Measurements from ENCODE around the gene WDR70.

The WDR70 gene

DNA sequence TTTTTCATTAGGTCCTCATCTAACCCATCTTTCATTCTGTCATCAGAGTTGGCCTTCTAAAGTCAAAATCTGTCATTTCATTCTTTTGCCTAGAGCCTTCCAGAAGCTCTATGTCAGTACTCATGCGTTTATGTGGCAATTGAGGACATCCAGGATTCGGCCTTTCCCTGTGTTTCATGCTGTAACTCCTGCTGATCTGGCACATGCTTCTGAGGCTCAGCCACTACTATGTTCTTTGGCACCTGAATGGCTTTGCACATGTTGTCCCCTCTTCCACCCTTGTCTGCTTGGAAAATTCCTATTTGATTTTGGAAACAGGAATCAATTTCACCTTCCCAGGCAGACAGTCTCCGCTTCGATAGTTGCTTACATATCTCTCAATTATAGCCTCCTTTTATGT is 375.9 kb downstream of the WDR70 start:
- in situ Hi-C loops (cut with HindIII; ENCODE audit: low pct_unique_long_range_greater_than_20kb, low sequenced_read_pairs): no loop called here

DNA sequence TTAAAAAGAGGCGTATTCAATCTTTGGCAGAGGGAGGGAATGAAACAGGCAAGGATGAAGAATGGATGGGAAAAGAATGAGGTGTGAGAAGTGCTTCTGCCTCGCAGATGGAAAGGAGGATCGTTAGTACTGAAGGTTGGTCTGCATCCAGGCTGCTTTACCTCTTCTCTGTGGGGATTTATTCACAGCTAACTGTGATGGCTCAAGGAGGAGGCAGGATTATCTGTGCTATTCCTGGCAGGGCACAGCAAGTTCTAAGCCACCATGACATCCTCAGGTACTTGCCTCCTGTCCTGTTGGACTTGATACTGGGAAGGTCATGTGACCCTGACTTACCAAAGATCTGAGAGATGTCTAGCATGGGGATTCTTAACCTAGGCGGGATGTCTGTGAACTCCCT is 376.5 kb downstream of the WDR70 start:
- in situ Hi-C loops (cut with HindIII; ENCODE audit: low pct_unique_long_range_greater_than_20kb, low sequenced_read_pairs): no loop called here

More for the DNA sequence above, 375.9 kb downstream of the WDR70 start:
- no peak for DNase-seq (ENCODE audit: low read depth in 1 of 2, low spot score in 1 of 2)
- TF ChIP-seq JUND (IDR thresholded peaks at IDR 0.05; ENCODE audit: low read depth): no peak

GRCh38 chr5:37756248-37756647 is 377.1 kb downstream of the WDR70 start:
- TF ChIP-seq JUND (IDR thresholded peaks at IDR 0.05; ENCODE audit: low read depth): no peak
- DNase-seq (ENCODE audit: low read depth in 1 of 2, low spot score in 1 of 2): no peak
- in situ Hi-C loops (cut with HindIII; ENCODE audit: low pct_unique_long_range_greater_than_20kb, low sequenced_read_pairs): no loop called here

More for the DNA sequence above, 376.5 kb downstream of the WDR70 start:
- TF ChIP-seq JUND (IDR thresholded peaks at IDR 0.05; ENCODE audit: low read depth): no peak
- DNase-seq (ENCODE audit: low read depth in 1 of 2, low spot score in 1 of 2): no peak

- in situ Hi-C loops (cut with HindIII; ENCODE audit: low pct_unique_long_range_greater_than_20kb, low sequenced_read_pairs): no loop called here
- peak in 1 of 2 experiments; percentile 37 for DNase-seq (ENCODE audit: low read depth in 1 of 2, low spot score in 1 of 2)
- TF ChIP-seq JUND (IDR thresholded peaks at IDR 0.05; ENCODE audit: low read depth): no peak
Observed at GRCh38 chr5:37757980-37758582, 379.0 kb downstream of the WDR70 start.

DNA sequence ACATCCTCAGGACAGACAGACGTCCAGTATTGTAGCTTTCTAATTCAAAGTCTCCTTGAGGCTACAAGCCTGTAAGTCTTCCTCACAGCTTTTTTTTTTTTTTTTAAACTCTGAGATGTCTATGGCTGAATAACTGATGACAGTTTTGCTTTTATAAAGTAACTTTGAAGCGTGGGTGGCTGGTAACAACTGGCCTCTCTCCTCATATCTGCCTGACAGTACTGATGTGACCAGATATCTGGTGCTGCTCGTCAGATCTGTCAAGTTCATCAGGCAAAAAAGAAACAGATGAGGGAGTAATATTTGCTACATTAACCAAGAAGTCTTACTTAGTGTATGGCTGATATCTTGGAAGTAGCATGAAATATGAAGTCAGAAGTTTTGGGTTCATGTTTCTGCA is 388.1 kb downstream of the WDR70 start:
- in situ Hi-C loops (cut with HindIII; ENCODE audit: low pct_unique_long_range_greater_than_20kb, low sequenced_read_pairs): no loop called here
- no peak for DNase-seq (ENCODE audit: low read depth in 1 of 2, low spot score in 1 of 2)
- TF ChIP-seq JUND (IDR thresholded peaks at IDR 0.05; ENCODE audit: low read depth): no peak

- no peak for TF ChIP-seq JUND (IDR thresholded peaks at IDR 0.05; ENCODE audit: low read depth)
- DNase-seq (ENCODE audit: low read depth in 1 of 2, low spot score in 1 of 2): no peak
- in situ Hi-C loops (cut with HindIII; ENCODE audit: low pct_unique_long_range_greater_than_20kb, low sequenced_read_pairs): no loop called here
Observed at GRCh38 chr5:37767961-37768360, 388.8 kb downstream of the WDR70 start.

DNA sequence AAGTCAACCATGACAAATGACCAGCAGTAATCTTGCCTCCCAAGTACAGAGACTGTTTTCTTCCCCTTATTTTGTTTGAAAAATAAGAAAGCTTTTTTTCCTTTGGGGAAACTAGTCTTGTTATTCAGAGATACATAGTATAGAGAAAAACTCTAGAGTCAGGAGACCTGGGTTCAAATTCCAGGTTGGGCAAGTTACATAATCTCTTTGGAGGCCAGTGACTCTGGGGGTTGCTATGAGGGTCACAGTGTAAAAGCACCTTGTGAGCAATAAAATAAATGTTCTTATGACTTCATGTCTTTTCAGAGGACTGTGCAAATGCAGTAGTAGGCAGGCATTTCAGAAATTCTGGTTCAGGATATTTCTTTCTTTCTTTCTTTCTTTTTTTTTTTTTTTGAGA is 389.3 kb downstream of the WDR70 start:
- TF ChIP-seq JUND (IDR thresholded peaks at IDR 0.05; ENCODE audit: low read depth): no peak
- no peak for DNase-seq (ENCODE audit: low read depth in 1 of 2, low spot score in 1 of 2)
- in situ Hi-C loops (cut with HindIII; ENCODE audit: low pct_unique_long_range_greater_than_20kb, low sequenced_read_pairs): no loop called here

DNA sequence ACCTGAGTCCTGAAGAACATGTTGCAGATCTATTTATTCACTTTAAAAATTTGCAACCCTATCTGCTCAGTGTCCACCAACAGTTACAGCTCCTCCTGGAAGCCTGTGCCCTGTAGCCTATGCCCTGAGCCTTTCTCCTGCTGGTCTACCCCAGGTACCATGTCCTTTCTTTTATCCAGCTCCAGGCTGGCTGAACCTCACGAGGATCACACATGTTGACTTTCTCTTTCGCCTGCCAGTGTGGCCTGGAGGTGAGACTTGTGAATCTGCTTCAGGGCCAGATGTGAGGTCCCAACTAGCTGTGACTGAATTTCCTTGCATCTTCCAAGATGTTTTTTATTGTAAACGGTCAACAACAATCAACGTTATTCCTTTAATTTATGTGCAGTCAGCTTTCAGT is 390.0 kb downstream of the WDR70 start:
- TF ChIP-seq JUND (IDR thresholded peaks at IDR 0.05; ENCODE audit: low read depth): no peak
- in situ Hi-C loops (cut with HindIII; ENCODE audit: low pct_unique_long_range_greater_than_20kb, low sequenced_read_pairs): no loop called here
- DNase-seq (ENCODE audit: low read depth in 1 of 2, low spot score in 1 of 2): no peak

DNA sequence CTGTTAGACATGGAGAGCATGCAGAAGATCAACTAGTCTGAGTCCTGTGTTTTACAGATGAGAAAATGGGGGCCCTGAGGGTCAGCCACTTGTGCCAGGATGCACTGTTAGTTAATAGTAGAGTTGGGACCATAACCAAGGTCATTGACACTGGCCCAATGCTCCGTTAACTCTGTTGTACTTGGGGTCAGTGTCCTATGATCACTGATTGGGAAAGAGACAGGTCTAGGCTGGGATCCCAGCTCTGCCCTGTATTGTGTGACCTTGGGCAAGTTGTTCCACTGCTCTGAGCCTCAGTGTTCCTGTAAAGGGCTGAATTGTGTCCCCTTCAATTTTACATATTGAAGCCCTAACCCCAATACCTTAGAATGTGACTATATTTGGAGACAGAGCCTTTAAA is 390.7 kb downstream of the WDR70 start:
- DNase-seq (ENCODE audit: low read depth in 1 of 2, low spot score in 1 of 2): no peak
- in situ Hi-C loops (cut with HindIII; ENCODE audit: low pct_unique_long_range_greater_than_20kb, low sequenced_read_pairs): no loop called here
- TF ChIP-seq JUND (IDR thresholded peaks at IDR 0.05; ENCODE audit: low read depth): no peak

DNA sequence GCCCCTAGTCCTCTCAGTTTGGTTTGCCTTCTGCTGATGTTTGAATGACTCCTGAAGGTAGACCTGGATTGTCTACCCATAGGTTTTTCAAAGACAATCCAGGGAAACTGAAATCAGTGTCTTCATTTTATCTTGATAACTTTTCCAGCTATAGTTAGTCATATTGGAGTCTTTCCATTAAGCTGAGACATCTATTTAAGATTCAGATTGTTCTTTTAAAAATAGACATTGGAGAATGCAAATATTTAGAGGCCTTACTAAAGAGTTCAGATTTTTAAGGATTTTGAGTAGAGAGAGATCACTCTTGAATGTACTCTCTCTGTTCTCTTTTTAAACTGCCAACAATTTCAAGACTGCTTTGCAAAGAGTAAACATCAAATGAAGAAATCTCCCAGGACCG is 391.7 kb downstream of the WDR70 start:
- in situ Hi-C loops (cut with HindIII; ENCODE audit: low pct_unique_long_range_greater_than_20kb, low sequenced_read_pairs): no loop called here
- DNase-seq (ENCODE audit: low read depth in 1 of 2, low spot score in 1 of 2): no peak
- no peak for TF ChIP-seq JUND (IDR thresholded peaks at IDR 0.05; ENCODE audit: low read depth)

DNA sequence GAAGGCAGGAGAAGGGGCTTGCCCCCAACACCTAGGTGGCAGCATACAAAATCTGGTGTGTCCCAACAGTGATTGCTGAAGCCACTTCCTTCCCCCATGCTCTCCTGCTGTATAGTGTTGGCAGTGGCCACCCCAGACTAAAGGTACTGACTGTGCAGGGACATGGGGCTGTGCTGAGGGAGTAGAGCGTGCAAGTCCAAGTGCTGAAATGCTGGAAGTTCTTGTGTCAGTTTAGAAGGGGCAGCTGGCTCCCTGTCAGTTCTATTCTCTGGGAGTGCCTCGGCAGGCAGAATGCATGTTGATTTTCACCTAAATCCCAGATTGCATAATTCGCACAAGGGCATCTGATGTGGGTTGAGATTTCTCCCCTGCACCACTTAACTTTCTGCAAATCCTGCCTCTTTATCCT is 392.1 kb downstream of the WDR70 start:
- TF ChIP-seq JUND (IDR thresholded peaks at IDR 0.05; ENCODE audit: low read depth): no peak
- in situ Hi-C loops (cut with HindIII; ENCODE audit: low pct_unique_long_range_greater_than_20kb, low sequenced_read_pairs): no loop called here
- no peak for DNase-seq (ENCODE audit: low read depth in 1 of 2, low spot score in 1 of 2)

DNA sequence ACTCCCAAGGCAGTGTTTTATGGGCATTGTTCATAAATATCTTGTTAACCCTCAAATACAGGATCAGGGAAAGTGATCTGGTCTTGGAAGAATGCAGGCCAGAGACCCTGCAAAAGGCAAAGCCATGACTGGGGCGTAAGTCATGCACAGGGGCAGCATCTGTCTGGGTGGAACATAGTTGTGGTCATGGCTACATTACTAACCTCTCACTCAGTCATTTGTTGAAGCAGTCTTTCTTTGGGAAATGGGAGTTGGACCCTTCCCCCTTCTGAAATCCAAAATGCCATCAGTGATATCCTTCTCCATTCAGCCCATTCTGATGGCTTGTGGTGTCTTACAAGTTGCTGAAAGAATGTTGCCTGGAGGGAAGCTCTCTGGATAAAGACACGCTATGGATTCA is 392.6 kb downstream of the WDR70 start:
- in situ Hi-C loops (cut with HindIII; ENCODE audit: low pct_unique_long_range_greater_than_20kb, low sequenced_read_pairs): no loop called here
- no peak for TF ChIP-seq JUND (IDR thresholded peaks at IDR 0.05; ENCODE audit: low read depth)
- no peak for DNase-seq (ENCODE audit: low read depth in 1 of 2, low spot score in 1 of 2)

DNA sequence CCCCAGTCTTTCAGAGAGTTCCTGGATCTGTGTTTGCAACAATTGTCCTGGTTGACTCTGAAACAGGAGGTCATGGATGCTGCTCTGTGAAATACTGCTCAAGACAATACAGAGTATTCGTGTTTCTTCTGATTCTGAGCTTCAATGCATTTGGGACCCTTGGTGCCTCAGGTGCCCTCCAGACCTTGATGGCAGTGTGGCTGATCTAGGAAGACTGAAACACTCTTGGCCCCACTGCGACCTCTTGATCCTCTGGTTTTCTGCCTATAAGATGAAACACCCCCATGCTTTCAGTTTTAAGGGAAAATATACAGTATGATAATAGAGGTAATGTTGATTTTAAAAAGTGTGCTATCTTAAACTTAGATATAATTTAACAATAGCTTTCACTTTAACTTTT is 393.1 kb downstream of the WDR70 start:
- no peak for TF ChIP-seq JUND (IDR thresholded peaks at IDR 0.05; ENCODE audit: low read depth)

GRCh38 chr5:37773809-37774208 is 394.7 kb downstream of the WDR70 start:
- no peak for DNase-seq (ENCODE audit: low read depth in 1 of 2, low spot score in 1 of 2)
- no peak for TF ChIP-seq JUND (IDR thresholded peaks at IDR 0.05; ENCODE audit: low read depth)
- in situ Hi-C loops (cut with HindIII; ENCODE audit: low pct_unique_long_range_greater_than_20kb, low sequenced_read_pairs): no loop called here

More for the DNA sequence above, 393.1 kb downstream of the WDR70 start:
- no peak for DNase-seq (ENCODE audit: low read depth in 1 of 2, low spot score in 1 of 2)
- in situ Hi-C loops (cut with HindIII; ENCODE audit: low pct_unique_long_range_greater_than_20kb, low sequenced_read_pairs): no loop called here
